Activated naive CD8-positive, alpha-beta T cell treated with anti-CD3 and anti-CD28 coated beads, Interleukin-2, amount 50 U/mL, for 24 hours (primary cell): ENCODE measurements around the gene CCT6A.
"Not testable (repeated sequence)": the region's sequence is repeated elsewhere in the genome, so short reads cannot be mapped to it uniquely, and the experiment has no call there.

Experiments used
- ATAC-seq: fragments of 150-1000 bp; cut with Tn5 transposase; one replicate; pipeline ENCODE4 v1.10.0; 2021
- DNase-seq: peaks from one replicate; pipeline ENCODE4 v3.0.0; 2021
- H3K27ac Mint-ChIP-seq: one replicate; pipeline ENCODE4 v1.8.0; 2021; ENCODE audit warnings: mild to moderate bottlenecking, mixed read lengths
- H3K27me3 Mint-ChIP-seq: one replicate; pipeline ENCODE4 v1.8.0; 2021; ENCODE audit warnings: mixed read lengths
- H3K36me3 Mint-ChIP-seq: one replicate; pipeline ENCODE4 v1.8.0; 2021; ENCODE audit warnings: low read depth, mixed read lengths
- H3K4me1 Mint-ChIP-seq: one replicate; pipeline ENCODE4 v1.8.0; 2021; ENCODE audit warnings: mixed read lengths
- H3K4me3 Mint-ChIP-seq: one replicate; pipeline ENCODE4 v1.8.0; 2021; ENCODE audit warnings: mild to moderate bottlenecking, moderate library complexity, mixed read lengths
- H3K9me3 Mint-ChIP-seq: one replicate; pipeline ENCODE4 v1.8.0; 2021; ENCODE audit warnings: mixed read lengths

CCT6A gene

DNA sequence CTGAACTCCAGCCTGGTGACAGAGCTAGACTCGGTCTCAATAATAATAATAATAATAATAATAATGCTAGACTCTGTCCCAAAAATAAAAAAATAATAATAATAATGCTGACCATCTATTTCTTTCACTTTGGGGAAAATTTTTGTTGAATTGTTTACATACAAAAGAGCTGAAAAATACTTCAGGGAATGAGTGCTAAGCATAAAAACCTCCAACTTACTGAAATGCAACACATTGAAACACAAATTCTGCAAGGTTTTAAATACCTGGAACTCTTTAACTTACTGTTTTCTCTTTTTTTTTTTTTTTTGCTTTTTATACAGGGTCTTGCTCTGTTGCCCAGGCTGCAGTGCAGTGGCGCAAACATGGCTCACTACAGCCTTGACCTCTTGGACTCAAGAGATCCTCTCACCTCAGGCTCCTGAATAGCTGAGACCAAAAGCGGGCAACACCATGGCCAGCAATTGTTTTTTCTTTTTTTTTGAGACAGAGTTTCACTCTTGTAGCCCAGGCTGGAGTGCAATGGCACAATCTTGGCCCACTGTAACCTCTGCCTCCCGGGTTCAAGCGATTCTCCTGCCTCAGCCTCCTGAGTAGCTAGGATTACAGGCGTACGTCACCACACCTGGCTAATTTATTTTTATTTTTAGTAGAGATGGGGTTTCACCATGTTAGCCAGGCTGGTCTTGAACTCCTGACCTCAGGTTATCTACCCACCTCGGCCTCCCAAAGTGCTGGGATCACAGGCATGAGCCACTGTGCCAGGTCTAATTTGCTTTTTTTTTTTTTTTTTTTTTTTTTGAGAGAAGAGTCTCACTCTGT, 46.8 kb downstream of the CCT6A start:
- not testable (repeated sequence) for H3K27me3 Mint-ChIP-seq, H3K4me3 Mint-ChIP-seq, DNase-seq, H3K9me3 Mint-ChIP-seq, H3K27ac Mint-ChIP-seq, ATAC-seq, H3K4me1 Mint-ChIP-seq
- H3K36me3 Mint-ChIP-seq: peaks cover 37% of the 10 kb centered on the region

- ATAC-seq (no peak), DNase-seq (no peak)
- no peaks in the 10 kb centered on the region for H3K27me3 Mint-ChIP-seq
- H3K9me3 Mint-ChIP-seq: no peaks in the 10 kb centered on the region
- H3K4me3 Mint-ChIP-seq: no peak overlapping the region
- H3K36me3 Mint-ChIP-seq: peaks cover 49% of the 10 kb centered on the region
- peaks cover 12% of the 10 kb centered on the region for H3K4me1 Mint-ChIP-seq
- H3K27ac Mint-ChIP-seq: no peak overlapping the region
These were observed 48.1 kb downstream of the CCT6A start for GRCh38 chr7:56099653-56100052.

DNA sequence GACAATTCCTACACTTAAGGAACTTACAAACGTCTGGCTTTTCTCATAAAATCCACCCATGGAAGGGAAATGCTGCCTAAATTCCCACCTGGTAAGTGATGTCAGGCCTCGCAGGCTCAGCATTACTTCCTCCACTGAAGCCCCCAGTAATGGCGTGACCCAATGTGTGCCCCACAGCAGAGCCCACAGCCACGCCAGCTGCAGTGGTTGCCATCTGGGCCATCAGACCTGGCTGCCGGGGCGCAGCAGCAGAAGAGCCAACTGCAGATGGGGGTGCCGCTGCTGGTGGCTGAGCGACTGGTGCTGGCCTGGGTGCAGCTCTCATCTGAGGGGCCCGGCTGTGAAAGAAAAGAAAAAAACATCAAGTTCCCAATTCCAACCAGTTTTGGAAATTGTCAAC, 52.6 kb downstream of the CCT6A start:
- H3K27ac Mint-ChIP-seq: peak overlapping the region; percentile 61
- not testable (repeated sequence) for DNase-seq, H3K27me3 Mint-ChIP-seq, ATAC-seq
- H3K36me3 Mint-ChIP-seq: peaks cover 72% of the 10 kb centered on the region
- H3K4me1 Mint-ChIP-seq: peaks cover 38% of the 10 kb centered on the region
- H3K9me3 Mint-ChIP-seq: peaks cover 21% of the 10 kb centered on the region
- peak overlapping the region; percentile 97 for H3K4me3 Mint-ChIP-seq

DNA sequence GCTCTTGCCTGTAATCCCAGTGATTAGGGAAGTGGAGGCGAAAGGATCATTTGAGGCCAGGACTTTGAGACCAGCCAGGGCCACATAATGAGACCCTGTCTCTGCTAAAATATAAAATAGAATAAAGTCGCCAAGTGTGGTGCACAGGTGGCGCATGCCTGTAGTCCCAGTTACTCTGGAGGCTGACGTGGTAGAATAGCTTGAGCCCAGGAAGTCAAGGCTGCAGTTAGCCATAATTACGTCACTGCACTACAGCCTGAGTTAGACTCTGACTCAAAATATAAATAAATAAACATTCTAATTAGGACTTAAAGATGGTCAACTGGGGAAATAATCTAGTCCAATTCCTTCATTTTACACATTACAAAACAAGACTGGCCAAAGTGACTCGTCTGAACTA, 53.9 kb downstream of the CCT6A start:
- peaks cover 1% of the 10 kb centered on the region for H3K27me3 Mint-ChIP-seq
- peaks cover 39% of the 10 kb centered on the region for H3K4me1 Mint-ChIP-seq
- H3K27ac Mint-ChIP-seq: peak overlapping the region; percentile 97
- H3K36me3 Mint-ChIP-seq: peaks cover 62% of the 10 kb centered on the region
- H3K9me3 Mint-ChIP-seq: peaks cover 21% of the 10 kb centered on the region
- ATAC-seq: no peak
- DNase-seq: peak; percentile 16
- peak overlapping the region; percentile 97 for H3K4me3 Mint-ChIP-seq

DNA sequence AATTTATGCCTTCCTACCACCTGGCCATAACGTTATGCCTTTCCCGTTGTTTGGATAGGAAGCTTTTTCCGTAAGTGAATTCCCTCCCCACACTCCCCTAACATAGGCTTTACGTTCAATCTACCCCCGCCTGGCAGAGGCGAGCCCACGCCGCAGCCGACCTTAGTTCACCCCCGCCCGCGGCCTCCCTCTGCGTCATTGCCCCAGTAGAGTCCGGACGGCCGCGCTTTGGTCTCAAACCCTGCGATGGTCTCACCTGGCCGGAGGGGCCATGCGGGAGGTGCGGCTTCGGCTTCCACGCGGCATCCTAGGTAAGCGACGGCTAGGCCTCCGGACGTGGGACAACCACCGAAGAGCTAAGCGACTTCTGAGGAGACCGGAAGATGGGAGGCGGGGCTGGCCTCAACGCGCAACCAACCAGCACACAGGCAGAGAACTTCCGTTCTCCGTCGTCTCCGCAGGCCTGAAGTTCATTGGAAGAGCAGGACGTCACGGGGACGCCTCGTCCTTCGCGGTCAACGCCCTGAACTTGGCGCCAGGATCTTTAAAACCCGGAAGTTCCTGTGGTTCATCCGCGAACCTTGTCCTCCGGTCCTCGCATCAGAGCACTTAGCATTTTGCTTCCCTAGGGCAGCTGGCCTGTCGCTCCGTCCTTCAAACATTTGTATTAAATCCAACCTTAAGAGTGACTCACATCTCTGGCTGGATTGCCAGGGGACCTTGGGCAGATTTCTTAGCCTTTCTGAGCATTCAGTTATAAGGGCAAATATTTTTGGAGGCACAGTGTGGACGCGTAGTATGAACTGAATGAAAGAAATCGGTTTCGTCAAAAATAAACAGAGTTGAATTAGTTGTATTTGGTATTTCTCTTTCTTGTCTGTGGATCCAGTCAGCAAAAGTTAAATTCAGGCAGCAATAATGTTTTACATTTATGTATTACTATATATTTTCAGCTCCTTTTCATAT, 54.8 kb downstream of the CCT6A start, which contains the start of gene CHCHD2:
Gene CHCHD2 (minus strand): TSS at position 369 of the 966 bp plus-strand sequence. CDS start 63 bp downstream, at position 306.
- Mint-ChIP-seq H3K27ac (peak within 1 kb of the TSS; percentile 97), H3K9me3 (peaks cover 21% of the 10 kb centered on the region), H3K4me3 (peak within 1 kb of the TSS; percentile 97), H3K4me1 (peaks cover 39% of the 10 kb centered on the region), H3K36me3 (peaks cover 53% of the 10 kb centered on the region), H3K27me3 (peaks cover 1% of the 10 kb centered on the region)
- DNase-seq (peak; percentile 89), ATAC-seq (peak; percentile 98)

GRCh38 chr7:56107954-56108258, 56.3 kb downstream of the CCT6A start:
- Mint-ChIP-seq H3K27ac (peak overlapping the region; percentile 97), H3K4me1 (peaks cover 36% of the 10 kb centered on the region), H3K27me3 (peaks cover 1% of the 10 kb centered on the region), H3K9me3 (peaks cover 21% of the 10 kb centered on the region), H3K36me3 (peaks cover 41% of the 10 kb centered on the region), H3K4me3 (peak overlapping the region; percentile 59)
- no peak for ATAC-seq
- DNase-seq: no peak

DNA sequence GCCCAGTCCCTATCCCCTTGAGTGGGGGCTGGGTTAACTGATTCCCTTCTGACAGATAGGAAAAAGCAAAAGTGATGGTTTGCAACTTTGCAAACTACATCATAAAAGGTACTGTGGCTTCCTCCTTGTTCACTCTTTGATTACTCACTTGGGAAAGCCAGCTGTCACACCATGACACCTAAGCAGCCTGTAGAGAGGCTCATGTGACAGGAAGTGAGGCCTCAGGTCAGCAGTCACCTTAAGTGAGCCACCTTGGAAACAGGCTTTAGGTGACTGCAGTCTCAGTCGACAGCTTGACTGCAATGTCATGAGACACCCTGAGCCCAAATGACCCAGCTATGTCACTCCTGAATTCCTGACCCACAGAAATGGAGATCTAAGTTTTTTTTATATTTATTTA, 59.0 kb downstream of the CCT6A start:
- Mint-ChIP-seq H3K36me3 (peaks cover 20% of the 10 kb centered on the region), H3K4me3 (no peak overlapping the region), H3K27me3 (peaks cover 1% of the 10 kb centered on the region), H3K27ac (no peak overlapping the region), H3K9me3 (peaks cover 21% of the 10 kb centered on the region), H3K4me1 (peaks cover 19% of the 10 kb centered on the region)
- DNase-seq (no peak), ATAC-seq (no peak)

GRCh38 chr7:56112244-56112643, 60.7 kb downstream of the CCT6A start:
- H3K9me3 Mint-ChIP-seq: peaks cover 13% of the 10 kb centered on the region
- not testable (repeated sequence) for H3K4me1 Mint-ChIP-seq, H3K27ac Mint-ChIP-seq, H3K4me3 Mint-ChIP-seq, ATAC-seq, H3K36me3 Mint-ChIP-seq, H3K27me3 Mint-ChIP-seq, DNase-seq
